ENCODE data around the gene PNPLA7.
A peak's percentile ranks its signal among the peaks of the same experiment; 100 is the strongest.

The PNPLA7 gene

DNA sequence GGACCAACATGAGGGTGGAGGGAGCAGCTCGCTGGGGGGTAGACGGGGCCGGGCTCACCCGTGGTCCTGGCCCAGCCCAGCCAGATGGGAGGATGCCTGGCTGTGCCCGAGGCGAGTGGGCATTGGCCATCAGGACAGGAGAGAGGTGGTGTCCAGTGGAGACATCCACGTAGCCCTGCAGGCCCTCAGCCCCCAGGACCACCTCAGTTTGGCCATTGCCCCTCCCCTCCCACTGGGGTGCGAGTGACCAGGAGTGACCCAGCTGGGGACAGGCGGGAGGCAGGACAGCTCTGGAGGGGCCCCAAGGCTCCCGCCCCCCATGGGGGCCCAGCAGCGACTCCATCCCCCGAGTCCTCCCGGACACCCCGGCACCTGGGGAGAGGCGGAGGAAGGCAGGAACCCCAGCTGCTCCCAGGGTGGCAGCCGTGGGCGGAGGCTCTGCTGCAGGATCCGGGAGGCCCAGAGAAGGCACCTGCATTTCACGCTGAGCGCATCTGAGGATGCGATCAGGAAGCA, 118.7 kb downstream of the PNPLA7 start:
- no peak for DNase-seq

DNA sequence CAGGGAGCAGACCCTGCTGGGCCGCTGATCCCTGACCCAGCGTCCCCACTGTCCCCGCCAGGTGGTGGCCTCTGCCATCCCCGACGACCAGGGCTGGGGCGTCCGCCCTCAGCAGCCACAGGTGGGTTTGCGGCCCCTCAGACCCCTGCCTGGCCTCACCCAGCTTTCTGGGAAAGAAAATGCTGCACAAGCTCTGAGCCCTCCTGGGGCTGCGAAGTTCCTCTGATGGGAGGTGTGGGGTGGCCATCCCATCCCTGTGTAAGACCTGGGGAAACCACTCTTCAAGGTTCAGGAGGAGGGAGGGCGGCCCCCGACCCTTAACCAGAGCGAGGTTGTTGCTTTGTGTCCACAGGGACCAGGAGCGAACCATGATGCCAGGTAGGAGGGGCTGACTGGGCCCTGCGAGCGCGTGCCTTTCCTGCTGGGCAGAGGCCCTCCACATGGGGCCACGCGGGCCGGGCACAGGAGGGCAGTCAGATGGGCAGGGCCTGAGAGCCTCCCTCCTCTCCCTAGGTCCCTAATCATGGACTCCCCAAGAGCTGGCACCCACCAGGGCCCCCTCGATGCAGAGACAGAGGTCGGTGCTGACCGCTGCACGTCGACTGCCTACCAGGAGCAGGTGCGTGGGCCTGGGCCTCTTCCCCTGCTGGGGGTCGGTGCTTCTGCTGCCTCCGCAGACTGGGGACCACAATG, 119.3 kb downstream of the PNPLA7 start:
- DNase-seq: no peak

DNA sequence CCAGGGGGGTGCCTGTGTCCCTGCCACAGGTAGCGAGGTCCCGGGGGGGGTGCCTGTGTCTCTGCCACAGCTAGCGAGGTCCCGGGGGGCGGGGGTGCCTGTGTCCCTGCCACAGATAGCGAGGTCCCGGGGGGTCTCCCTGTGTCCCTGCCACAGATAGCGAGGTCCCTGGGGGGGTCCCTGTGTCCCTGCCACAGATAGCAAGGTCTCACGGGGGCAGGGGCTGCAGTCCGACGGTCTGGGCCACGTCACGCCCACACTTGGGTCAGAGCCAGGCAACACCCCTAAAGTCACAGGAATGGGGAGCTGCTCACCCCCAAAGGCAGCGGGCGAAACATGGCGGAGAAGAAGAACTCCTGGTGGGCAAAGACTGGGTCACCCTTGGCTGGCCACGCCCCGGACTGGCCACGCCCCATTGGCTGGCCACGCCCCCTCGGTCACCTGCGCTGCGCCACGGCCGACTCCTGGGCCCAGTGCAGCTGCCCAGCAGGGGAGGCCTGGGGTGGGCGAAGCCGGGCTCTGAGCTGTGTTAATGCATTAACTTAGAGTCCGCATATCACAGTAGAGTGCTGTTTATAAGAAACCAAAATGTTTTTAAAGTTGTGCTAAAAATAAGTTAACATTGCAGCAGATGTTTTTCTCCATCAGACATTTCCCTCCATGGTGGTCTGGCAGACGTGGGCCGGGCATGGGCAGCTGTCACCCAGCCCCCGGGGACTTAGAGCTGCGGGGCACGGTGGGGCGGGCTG, 120.1 kb downstream of the PNPLA7 start:
- DNase-seq: no peak

DNA sequence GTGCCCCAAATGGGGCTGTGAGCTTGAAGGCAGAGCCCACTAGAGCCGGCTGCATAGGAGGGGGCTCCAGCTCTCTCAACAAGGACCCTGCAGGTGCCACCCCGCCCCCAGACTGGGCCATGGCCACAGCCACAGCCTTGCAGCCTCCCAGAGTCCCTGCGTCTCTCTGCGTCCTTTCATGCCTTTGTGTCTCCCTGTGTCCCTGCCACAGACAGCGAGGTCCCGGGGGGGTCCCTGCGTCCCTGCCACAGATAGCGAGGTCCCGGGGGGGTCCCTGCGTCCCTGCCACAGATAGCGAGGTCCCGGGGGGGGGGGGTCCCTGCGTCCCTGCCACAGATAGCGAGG, 120.7 kb downstream of the PNPLA7 start:
- DNase-seq: no peak

DNA sequence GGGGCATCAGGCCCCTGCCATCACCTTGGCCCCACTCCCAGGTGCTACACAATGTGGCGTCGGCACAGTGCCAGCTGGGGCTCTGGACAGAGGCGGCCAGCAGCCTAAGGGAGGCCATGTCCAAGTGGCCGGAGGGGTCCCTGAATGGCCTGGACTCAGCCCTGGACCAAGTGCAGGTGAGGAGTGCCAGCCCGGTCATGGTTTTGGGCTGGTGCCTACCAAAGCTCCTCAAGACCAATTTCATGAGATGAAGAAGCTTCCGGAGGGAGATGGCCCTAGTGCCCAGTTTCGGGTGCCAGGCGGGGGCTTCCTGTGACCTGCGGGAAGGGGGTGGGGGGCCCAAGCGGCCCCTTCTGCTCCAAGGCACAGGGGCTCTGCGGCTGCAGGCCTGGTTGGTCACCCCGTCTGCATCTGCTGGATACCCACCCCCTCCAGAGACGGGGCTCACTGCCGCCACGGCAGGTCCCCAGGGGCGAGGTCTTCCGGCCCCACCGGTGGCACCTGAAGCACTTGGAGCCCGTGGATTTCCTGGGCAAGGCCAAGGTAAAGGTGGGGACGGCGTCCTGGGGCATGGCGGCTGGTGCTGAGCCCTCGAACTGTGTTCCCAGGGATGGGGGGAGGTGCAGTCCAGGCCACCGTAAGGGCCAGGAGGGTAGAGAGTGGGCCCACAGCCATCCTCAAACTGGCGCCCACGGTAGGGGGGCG, 121.2 kb downstream of the PNPLA7 start:
- no peak for DNase-seq

DNA sequence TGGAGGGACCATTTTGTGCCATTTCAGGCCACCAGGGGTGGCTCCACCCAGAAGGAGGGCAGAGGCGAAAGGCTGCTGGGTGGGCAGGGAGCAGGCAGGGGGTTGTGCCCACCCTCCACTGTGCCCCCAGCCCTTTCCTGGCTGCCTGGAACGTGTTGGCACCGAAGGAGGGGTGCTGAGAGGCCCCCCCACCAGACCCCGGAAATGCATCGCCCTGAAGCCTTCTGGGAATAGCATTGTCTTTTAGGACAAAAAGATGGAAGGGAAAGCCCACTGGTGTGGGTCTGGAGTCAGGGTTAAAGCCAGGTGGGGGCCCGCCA, 121.9 kb downstream of the PNPLA7 start:
- no peak for DNase-seq

DNA sequence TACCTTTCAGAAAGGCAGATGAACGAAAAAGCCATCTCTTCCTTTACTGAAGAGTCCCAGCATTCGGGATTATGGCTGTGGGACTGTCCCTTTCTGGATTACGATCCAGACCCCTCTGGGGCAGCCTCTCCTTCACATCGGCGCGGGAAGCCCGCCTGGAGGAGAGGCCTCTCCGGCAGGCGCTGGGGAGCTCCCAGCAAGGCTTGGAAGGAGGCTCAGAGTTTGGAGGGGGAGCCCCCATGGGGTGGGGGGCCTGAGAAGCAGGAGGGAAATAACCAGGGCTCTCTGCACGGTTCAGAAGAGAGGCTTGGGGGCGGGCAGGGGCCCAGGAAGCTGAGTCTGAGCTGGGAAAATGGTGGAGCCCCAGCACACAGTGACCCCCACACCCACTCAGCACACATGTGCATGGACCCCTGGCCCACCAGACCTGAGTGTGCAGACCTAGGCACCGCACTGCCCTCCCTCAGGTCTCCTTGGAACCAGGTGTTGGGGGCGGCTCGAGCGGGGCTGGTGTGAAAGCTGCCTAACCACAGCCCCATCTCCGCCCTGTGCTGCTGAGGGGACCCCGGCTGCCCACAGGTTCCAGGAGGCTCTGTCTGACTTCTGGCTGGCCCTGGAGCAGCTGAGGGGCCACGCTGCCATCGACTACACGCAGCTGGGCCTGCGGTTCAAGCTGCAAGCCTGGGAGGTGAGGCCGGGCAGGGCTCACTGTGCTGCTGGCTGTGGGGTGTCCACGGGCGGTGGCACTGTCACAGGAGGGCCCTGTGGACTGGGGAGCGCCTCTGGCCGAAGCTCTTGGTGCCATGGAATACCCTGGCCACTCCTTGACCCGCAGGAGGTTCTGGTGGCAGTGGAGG, 122.5 kb downstream of the PNPLA7 start:
- DNase-seq: no peak

DNA sequence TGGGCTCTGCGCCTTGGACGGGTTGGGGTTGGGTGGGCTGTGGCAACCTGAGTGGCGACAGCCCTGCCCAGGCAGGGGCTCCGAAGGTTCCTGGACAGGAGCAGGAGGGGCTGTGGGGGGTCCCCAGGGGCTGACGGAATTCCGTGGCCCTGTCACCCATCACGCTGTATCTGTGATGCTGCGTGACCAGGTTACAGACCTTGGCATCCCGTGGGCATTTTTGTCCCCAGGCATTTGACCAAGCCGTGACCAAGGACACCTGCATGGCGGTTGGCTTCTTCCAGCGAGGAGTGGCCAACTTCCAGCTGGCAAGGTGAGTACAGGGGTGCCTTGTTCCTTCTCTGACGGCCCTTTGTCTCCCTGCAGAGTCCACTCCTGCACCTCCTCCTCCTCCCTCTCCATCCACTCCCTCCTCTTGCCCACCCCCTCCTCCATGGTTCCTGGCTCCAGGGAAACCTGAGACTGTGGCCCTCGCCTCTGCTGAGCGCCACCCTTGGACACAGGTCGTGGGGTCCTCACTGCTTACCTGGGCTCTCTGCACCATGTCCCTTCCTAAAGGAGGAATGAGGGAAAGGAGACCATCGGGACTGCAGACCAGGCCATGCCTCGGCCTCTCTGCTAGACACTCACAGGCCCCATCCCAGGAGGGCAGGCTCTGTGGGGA, 124.1 kb downstream of the PNPLA7 start:
- no peak for DNase-seq

DNA sequence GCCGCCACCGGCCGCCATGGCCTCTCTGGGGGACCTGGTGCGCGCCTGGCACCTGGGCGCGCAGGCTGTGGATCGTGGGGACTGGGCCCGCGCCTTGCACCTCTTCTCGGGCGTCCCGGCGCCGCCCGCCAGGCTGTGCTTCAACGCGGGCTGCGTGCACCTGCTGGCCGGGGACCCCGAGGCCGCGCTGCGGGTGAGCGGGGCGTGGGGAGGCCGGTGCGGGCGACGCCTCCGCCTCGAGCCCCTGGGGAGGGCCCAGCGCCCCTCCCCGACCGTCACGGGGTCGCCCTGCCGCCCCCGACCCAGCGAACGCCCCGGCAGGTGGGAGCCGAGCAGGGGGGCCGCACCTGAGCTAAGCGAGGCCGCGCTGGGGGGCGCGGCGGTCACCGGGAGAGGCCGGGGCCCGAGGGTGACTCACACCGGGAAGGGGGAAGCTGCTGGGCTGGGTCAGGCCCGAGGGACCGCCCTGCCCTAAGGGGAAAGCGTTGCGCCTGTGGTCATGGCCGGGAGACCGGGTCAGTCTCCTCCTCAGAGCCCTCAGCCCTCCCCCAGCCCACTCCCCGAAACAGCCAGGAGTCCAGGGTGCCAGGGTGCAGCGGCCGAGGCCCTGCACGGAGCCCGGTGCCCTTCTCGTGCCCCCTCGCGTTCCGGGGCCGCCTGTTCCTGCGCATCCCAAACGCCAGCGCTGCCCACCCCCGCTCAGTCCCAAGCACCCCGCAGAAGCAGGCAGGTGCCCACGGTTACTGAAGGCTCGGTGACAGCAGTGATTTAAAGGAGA, 126.5 kb downstream of the PNPLA7 start:
- no peak for DNase-seq

DNA sequence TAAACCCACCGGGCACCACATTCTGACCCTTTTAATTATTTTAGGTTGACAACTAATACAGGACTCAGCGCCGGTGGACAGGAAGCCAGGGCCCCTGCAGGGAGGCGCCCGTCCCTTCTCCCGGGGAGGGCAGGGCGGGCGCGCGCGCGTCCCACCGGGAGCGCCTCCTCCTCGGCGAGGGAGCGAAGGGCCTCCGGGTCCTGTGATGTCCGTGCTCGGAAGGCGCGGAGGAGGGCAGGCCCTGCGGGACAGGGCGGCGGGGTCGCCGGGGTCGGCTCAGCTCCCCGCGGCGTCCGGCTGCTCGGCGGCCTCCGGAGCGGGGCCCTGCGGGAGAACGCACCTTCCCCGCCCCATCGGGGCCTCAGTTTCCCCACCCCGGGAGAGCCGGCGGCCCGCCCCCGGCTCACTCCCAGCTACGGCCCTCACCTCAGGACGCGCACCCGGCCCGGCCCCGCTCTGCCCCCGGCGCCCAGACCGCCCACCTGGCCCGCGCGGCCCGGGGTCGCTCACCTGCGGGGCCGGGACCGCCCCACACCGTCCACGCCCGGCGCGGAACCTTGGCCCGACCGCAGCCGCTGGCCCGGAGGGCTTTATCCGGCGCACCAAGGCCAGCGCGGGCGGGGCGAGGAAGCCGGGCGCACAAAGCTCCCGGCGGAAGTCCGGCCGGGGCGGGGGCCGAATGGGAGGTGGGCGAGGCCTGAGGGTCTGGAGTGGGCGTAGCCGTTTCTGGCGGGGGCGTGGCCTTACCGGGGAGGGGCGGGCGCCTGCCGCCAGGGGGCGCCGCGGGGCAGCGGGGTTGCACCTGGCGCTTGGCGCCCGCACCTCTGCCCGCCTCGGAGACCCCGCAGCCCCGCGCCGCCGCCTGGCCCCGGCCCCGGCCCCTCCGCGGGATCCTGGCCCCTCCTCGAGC, 127.3 kb downstream of the PNPLA7 start, which contains the start of the genes EXD3 and NOXA1:
Gene EXD3, minus strand, starts transcription at position 559 of the 910 bp plus-strand sequence. CDS start 27,805 bp downstream, outside the sequence.
Gene NOXA1, plus strand, starts transcription at position 790 of the 910 bp plus-strand sequence. CDS start 137 bp downstream, outside the sequence.
- DNase-seq: peak; percentile 98

DNA sequence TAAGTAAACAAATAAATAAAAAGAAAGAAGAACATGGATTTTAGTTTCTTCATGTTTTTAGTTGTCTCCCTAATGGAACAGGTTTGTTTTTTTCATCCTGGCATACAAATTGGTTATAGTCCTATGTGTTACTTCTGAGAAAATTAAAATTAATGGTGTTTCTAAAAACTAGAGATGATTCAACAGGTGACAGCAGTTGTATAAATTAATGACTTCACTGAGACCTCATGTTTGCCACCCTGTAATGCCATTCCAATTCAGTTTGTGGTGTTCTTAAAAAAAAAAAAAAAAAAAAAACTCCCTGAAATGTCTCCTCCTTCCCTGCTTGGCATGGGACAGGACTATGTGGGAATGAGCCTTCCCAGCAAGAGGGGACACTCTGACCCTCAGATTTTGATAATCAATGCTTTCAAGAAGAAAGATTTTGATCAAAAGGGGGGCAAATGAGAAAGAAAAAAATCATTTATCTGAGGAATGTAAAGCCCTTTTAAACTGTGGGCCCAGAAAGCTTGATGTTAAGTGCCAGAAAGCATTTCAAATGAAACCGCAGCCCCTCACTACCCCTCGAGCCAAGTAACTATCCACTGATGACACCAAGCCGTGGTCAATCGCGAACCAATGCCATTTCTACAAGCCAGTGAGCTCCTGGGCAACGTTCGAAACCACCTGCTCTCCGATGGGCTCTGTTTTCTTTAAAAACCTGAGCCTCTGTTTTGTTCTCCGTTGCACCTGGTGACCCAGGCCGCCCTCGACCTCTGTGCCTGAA, 128.2 kb downstream of the PNPLA7 start:
- no peak for DNase-seq

DNA sequence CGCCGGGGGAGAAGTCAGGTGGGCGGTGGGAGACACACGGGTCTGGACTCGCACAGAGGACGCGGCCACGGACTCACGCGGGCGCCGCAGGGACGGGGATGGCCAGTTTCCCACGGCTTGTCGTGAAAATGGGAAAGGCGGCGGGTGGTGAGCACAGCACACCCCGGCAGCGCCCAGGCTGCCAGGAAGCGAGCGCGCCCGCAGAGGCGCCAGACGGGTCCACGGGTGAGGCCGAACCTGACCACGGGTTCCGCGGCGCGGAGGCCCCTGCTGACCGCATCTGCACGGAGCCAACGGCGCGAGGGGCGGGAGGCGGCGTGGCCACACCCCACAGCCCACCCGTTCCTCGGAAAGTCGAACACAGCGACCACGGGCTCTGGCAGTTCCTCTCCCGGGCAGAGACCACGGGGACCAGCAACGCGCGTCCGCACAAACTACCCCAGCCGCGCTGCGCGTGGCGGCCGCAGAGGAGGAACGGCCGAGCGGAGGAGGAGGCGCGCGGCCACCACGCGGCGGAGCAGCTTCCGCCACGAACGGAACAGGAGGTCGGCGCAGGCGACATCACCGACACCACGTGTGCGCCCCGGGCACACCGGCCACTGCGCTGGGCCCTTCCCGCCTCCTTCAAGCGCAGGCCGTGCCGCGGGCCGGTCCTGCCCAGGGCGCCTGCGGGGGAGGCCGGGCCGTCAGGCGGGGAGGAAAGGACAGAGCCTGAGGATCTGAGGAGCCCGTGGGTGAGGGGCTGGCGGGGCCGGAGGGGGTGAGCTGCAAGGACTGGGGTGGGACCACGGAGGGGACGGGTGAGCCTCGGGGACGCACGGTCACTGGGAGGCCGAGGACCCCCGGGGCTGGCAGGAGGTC, 132.8 kb downstream of the PNPLA7 start:
- DNase-seq: no peak

DNA sequence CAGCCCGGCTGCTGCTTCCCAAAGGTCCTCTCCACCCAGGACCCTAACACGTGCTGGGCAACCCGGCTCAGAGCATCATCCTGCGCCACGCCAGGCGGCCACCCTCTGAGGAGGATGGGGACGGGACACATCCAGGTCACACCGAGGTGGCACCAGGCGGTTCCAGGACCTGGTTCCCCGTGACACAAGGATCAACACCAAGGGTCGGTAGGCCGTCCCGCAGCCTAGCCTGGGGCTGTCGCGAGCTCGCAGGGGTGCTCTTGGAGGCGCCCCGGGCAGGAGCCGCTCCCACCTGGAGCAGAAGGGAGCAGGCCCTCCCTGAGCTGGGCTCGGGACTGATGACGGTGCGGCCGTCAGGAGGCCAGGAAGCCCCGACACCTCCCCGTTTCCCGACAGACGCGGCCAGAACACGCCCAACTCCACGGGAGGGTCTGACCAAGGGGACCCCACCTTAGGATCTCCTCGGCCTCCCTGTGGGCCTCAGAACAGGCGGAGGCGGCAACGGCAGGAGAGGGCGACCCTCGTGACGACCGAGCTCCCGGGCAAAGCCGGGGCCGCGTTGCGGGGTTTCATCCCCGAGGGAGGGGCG, 133.5 kb downstream of the PNPLA7 start:
- DNase-seq: no peak

DNA sequence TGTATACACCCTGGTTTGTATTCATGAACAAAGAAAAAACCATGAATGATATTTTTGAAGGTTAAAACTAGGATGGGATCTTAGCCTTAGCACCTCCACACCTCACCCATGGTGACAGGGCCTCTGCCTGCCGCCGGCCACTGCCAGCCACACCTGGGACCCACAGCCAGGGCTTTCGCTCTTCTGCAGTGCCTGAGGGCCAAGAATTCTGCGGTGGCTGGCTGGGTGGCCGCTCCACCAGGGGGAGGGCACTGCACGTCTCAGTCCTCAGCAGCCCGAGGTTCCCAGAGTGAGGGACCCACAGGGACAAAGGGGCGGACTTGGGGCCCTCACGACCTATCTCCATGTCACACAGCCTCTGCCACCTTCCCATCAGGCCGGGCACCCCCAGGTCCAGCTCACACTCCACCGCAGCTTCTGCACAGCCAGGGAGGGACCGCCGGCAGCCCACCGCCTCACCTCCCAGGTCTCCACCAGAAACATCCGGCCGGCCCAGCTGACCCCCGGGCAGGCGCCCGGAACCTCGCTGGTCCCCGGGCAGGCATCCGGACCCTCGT, 134.1 kb downstream of the PNPLA7 start:
- DNase-seq: no peak

DNA sequence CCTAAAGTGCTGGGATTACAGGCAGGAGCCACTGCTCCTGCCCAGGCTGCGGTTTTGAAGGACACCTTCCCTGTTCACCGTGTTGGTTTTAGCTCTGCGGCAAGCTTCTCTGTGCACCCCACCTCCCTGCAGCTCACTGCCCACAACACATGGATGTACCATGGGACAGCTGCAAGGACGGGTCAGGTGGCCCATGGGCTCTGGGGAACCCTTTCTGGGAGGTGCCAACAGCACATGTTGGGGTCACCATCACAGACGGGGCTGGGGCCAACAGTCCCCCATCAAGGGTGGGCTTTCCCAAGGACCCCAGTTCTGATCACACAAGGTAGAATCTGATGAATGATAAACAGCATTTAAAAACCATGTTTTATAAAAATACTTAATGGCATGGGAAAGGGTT, 134.8 kb downstream of the PNPLA7 start:
- DNase-seq: no peak

DNA sequence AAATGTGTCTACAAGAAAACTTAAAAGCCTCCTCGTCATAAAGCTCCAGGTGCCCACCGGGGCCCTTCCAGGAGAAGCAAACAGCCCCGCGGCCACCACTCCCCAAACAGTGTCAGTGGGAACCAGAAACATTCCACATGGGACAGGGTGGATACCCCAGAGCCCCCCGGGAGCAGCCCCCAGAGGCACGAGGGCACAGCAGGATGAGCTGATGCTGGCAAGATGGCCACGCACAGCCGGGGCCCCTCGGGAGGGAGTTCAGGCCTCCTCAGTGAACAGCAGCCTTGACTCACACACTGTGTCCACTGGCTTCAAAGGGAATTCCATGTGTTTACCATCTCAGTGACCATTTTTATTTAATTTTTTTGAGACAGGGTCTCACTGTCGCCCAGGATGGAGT, 137.8 kb downstream of the PNPLA7 start:
- no peak for DNase-seq

DNA sequence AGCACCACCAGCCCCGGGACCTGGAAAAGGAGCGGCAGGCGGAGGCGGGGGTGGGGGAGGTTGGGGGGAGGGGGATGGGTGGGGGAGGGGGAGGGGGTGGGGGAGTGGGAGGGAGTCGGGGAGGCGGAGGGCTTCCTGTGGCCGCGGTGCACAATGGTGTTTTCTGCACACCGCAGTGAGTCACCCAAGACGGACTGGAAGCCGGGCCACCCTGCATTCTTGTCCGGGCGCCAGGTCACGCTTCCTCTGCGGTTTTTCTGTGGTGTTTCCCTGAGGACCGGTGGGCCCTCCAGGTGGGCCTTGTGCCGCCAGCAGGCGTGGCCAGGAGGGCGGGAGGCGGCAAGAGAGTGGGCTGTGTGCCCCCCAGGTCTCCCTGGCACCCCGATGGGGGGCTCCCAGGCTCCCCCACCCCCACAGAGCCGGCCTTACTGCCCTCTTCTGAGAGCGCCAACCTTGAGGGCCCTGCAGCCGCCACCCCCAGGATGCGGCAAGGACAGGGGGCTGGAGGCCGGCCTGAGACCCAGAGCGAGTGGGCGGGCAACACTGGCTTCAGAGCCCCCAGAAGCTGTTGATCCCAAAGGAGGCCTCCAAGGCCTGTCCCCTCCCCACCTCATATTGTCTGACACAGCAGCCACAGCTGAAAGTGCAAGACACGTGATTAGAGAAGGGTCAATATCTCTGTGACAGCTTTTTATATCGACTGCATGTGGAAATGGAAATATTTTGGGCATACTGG, 138.4 kb downstream of the PNPLA7 start:
- DNase-seq: no peak
